ENCODE results near the gene NKPD1.
A peak's percentile ranks its signal among the peaks of the same experiment; 100 is the strongest.

NKPD1 gene

GRCh38 chr19:45161738-45162607 is 1.2 kb upstream of the NKPD1 start:
- peak; percentile 28 for TF ChIP-seq CTCF (IDR thresholded peaks at IDR 0.05; ENCODE audit: insufficient read depth, low read length, poor library complexity, severe bottlenecking)
- peak; percentile 6 for DNase-seq (ENCODE audit: extremely low read depth, insufficient read length)
- H3K27me3 ChIP-seq (replicated peaks; ENCODE audit: control insufficient read depth, insufficient read depth, low read length), result no peaks in the 10 kb centered on the region
- no peaks in the 10 kb centered on the region for H3K36me3 ChIP-seq (ENCODE audit: control insufficient read depth, insufficient read depth, low read length)
- H3K4me3 ChIP-seq (replicated peaks; ENCODE audit: low read depth, low read length), result no peak overlapping the region

- no peak overlapping the region for H3K4me3 ChIP-seq (replicated peaks; ENCODE audit: low read depth, low read length)
- no peak for TF ChIP-seq CTCF (IDR thresholded peaks at IDR 0.05; ENCODE audit: insufficient read depth, low read length, poor library complexity, severe bottlenecking)
- H3K27me3 ChIP-seq (replicated peaks; ENCODE audit: control insufficient read depth, insufficient read depth, low read length), result no peaks in the 10 kb centered on the region
Measured at GRCh38 chr19:45159971-45160324, 834 bp downstream of the NKPD1 start.

GRCh38 chr19:45159210-45159970 is 1.4 kb downstream of the NKPD1 start:
- DNase-seq (ENCODE audit: extremely low read depth, insufficient read length), result no peak
- no peak for TF ChIP-seq CTCF (IDR thresholded peaks at IDR 0.05; ENCODE audit: insufficient read depth, low read length, poor library complexity, severe bottlenecking)
- no peaks in the 10 kb centered on the region for H3K36me3 ChIP-seq (ENCODE audit: control insufficient read depth, insufficient read depth, low read length)
- H3K4me3 ChIP-seq (replicated peaks; ENCODE audit: low read depth, low read length), result no peak overlapping the region
- no peaks in the 10 kb centered on the region for H3K27me3 ChIP-seq (replicated peaks; ENCODE audit: control insufficient read depth, insufficient read depth, low read length)

More at GRCh38 chr19:45159971-45160324, 834 bp downstream of the NKPD1 start:
- no peaks in the 10 kb centered on the region for H3K36me3 ChIP-seq (ENCODE audit: control insufficient read depth, insufficient read depth, low read length)
- DNase-seq (ENCODE audit: extremely low read depth, insufficient read length), result no peak

- no peak for TF ChIP-seq CTCF (IDR thresholded peaks at IDR 0.05; ENCODE audit: insufficient read depth, low read length, poor library complexity, severe bottlenecking)
- Histone ChIP-seq H3K27me3 (replicated peaks; ENCODE audit: control insufficient read depth, insufficient read depth, low read length) (no peaks in the 10 kb centered on the region), H3K4me3 (replicated peaks; ENCODE audit: low read depth, low read length) (no peak overlapping the region), H3K36me3 (ENCODE audit: control insufficient read depth, insufficient read depth, low read length) (no peaks in the 10 kb centered on the region)
- DNase-seq (ENCODE audit: extremely low read depth, insufficient read length), result no peak
Measured at GRCh38 chr19:45158503-45159209, 2.1 kb downstream of the NKPD1 start.

- no peak for DNase-seq (ENCODE audit: extremely low read depth, insufficient read length)
- Histone ChIP-seq H3K27me3 (replicated peaks; ENCODE audit: control insufficient read depth, insufficient read depth, low read length) (no peaks in the 10 kb centered on the region; the same call in 1 of the 2 replicates), H3K4me3 (replicated peaks; ENCODE audit: low read depth, low read length) (no peak overlapping the region), H3K36me3 (ENCODE audit: control insufficient read depth, insufficient read depth, low read length) (no peaks in the 10 kb centered on the region)
- no peak for TF ChIP-seq CTCF (IDR thresholded peaks at IDR 0.05; ENCODE audit: insufficient read depth, low read length, poor library complexity, severe bottlenecking)
Measured at GRCh38 chr19:45156751-45157150, 4.0 kb downstream of the NKPD1 start.

Measured in GM06990 (cell line).